Neutrophil (primary cell): ENCODE results near the gene KLHDC7B.

Source experiments
- H3K27ac ChIP-seq: fragments of 200-600 bp; sonication (generic); 2 replicates; pipeline ENCODE4 v1.5.1; 2016; ENCODE audit warnings: mild to moderate bottlenecking, moderate library complexity
- H3K27me3 ChIP-seq: fragments of 200-600 bp; sonication (generic); 2 replicates; pipeline ENCODE4 v1.6.0; 2016; ENCODE audit warnings: mild to moderate bottlenecking
- H3K36me3 ChIP-seq: fragments of 200-600 bp; sonication (generic); 2 replicates; pipeline ENCODE4 v1.5.1; 2017
- H3K4me1 ChIP-seq, 2 experiments: fragments of 200-600 bp in 1 of 2; sonication (generic) in 1 of 2; 1 replicate in 1 of 2; 2 replicates in 1 of 2; pipeline versions ENCODE4 v1.5.1 to v1.6.1; 2013 to 2016; ENCODE audit warnings: low read depth in 1 of 2, low read length in 1 of 2, mild to moderate bottlenecking in 1 of 2, moderate library complexity in 1 of 2; ENCODE audit not compliant: control insufficient read depth in 1 of 2, insufficient read depth in 1 of 2
- H3K4me3 ChIP-seq, 2 experiments: fragments of 200-600 bp in 1 of 2; sonication (generic) in 1 of 2; 1 replicate in 1 of 2; 2 replicates in 1 of 2; pipeline ENCODE4 v1.5.1; 2013 to 2016; ENCODE audit warnings: low read depth in 1 of 2, low read length in 1 of 2, mild to moderate bottlenecking in 1 of 2, moderate library complexity in 1 of 2
- H3K9me3 ChIP-seq: fragments of 200-600 bp; sonication (generic); 2 replicates; pipeline ENCODE4 v1.5.1; 2016
- CTCF ChIP-seq: fragments of 200-600 bp; sonication (generic); IDR thresholded peaks from 2 replicates; pipeline ENCODE4 v1.5.1; 2016; ENCODE audit warnings: antibody characterized with exemption

The KLHDC7B gene

GRCh38 chr22:50525858-50526107 lies 19.9 kb upstream of the KLHDC7B start:
- Histone ChIP-seq H3K4me1 (peaks cover 44 to 49% of the 10 kb centered on the region in 2 experiments), H3K27me3 (no peaks in the 10 kb centered on the region), H3K4me3 (peak overlapping the region; percentile 81 to 98), H3K27ac (peak overlapping the region; percentile 98), H3K36me3 (peaks cover 51% of the 10 kb centered on the region), H3K9me3 (no peaks in the 10 kb centered on the region)
- no peak for TF ChIP-seq CTCF

- no peaks in the 10 kb centered on the region for H3K9me3 ChIP-seq
- peak overlapping the region; percentile 98 for H3K27ac ChIP-seq
- peaks cover 44 to 49% of the 10 kb centered on the region in 2 experiments for H3K4me1 ChIP-seq
- peak; percentile 83 for TF ChIP-seq CTCF
- peak overlapping the region; percentile 81 to 98 for H3K4me3 ChIP-seq
- H3K36me3 ChIP-seq = peaks cover 46% of the 10 kb centered on the region
- no peaks in the 10 kb centered on the region for H3K27me3 ChIP-seq
Observed at GRCh38 chr22:50526108-50526833, 19.4 kb upstream of the KLHDC7B start.

DNA sequence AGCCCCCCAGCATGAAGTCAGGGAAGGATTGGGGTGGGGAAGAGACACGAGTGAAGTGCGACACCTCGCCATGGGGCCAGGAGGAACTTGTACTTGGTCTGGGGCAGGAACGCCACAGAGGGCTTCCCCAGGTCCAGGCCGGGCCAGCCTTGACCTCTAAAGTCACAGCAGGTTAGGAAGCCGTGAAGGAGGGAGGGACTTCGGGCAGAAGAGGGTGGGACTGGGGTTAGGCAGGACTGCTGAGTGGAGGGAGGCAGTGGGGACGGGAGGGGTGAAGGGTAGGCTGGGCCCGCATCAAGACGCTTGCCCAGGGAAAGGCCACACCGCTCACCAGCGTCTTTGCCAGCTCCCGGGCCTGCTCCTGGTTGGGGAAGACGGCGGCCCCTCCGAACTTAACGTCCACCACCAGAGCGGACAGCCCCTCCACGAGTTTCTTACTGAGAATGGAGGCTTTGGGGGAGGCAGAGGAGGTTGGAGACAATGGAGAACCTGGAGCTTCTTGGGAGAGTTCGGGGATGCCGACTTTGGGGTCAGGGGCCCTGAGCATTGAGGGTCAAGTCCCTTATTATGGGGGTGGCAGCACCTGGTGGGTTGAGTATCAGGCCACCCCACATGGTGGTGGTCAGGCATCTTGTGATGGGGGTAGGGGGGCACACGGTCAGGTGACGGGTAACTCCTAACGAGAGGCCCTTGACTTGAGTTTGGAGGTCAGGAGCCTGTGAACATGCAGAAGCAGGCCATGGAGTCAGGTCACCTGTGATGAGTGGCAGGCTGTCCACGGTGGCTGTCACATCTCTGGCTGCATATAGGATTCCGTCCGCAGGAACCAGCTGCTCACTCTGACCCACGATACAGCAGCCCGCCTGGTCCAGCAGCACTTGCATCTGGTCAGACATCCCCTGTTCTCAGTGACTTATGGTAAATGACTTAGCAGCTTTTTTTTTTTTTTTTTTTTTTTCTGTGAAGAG lies 18.6 kb upstream of the KLHDC7B start:
- Histone ChIP-seq H3K36me3 (peaks cover 37% of the 10 kb centered on the region), H3K9me3 (no peaks in the 10 kb centered on the region), H3K27me3 (no peaks in the 10 kb centered on the region), H3K4me1 (peaks cover 44 to 52% of the 10 kb centered on the region in 2 experiments), H3K4me3 (peak overlapping the region; percentile 81 to 98), H3K27ac (peak overlapping the region; percentile 98)
- TF ChIP-seq CTCF = no peak

DNA sequence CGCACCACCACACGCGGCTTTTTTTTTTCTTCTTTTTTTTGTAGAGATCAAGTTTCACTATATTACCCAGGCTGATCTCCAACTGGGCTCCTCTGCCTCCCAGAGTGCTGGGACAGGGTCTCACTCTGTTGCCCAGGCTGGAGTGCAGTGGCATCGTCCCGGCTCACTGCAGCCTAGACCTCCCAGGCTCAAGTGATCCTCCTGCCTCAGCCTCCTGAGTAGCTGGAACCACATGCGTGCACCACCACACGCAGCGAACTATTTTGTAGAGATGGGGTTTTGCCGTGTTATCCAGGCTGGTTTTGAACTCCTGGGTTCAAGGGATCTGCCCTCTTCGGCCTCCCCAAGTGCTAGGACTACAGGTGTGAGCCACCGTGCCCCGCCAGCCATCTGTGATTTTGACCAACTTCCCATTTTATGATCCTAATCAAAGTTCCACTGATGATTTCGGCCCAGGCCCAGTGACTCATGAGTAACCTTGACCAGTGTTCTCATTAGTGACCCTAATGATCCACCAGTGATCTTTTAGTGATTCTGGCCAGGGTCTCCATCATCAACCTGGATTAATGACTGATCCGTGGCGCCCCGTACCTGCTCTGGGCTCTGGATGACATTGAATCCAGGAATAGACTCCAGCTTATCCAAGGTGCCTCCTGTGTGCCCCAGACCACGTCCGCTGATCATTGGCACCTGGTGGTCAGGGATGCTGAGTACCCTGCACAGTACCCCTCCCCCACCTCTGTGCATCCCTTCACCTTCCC lies 17.6 kb upstream of the KLHDC7B start:
- Histone ChIP-seq H3K9me3 (no peaks in the 10 kb centered on the region), H3K36me3 (peaks cover 27% of the 10 kb centered on the region), H3K27ac (peak overlapping the region; percentile 98), H3K4me1 (peaks cover 54 to 61% of the 10 kb centered on the region in 2 experiments), H3K4me3 (peak overlapping the region; percentile 81 to 98), H3K27me3 (no peaks in the 10 kb centered on the region)
- no peak for TF ChIP-seq CTCF

DNA sequence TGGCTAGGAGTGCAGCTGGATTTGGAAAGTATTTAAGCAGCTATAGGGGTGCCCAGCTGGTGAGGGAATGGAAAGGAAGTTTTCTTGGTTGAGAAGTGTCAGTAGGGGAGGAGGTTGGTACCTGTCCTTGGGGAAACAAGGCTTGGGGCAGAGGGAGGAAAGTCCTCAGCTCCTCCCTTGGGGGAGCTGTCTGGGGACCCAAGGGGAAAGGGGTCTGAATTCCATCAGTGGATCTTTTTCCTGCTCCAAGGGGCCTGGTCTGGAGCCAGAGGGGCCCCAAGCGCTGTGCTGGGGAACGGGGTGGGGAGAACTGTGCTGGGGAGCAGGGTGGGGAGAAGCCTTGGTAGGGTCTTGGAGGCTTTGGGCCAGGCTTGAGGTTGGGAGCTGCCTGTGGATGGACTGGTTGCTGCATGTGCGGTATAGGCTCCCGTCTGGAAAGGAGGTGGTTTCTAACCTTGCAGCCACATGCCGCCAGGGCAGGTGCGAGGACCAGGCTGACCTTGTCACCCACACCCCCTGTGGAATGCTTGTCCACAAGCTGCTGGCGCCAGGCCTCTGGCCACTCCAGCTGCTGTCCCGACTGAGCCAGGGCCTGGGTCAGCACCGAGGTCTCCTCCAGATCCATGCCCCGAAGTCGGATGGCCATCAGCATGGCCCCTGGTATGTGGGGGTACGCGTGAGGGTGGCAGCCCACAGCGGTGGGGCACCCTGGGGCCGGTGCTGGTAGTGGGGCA lies 16.9 kb upstream of the KLHDC7B start:
- peaks cover 61 to 69% of the 10 kb centered on the region in 2 experiments for H3K4me1 ChIP-seq
- H3K27me3 ChIP-seq = no peaks in the 10 kb centered on the region
- H3K4me3 ChIP-seq = peak overlapping the region; percentile 81 to 98
- no peaks in the 10 kb centered on the region for H3K9me3 ChIP-seq
- no peak for TF ChIP-seq CTCF
- peaks cover 20% of the 10 kb centered on the region for H3K36me3 ChIP-seq
- H3K27ac ChIP-seq = peak overlapping the region; percentile 98
